GM21786 (cell line): ENCODE data around the gene BTBD9.

Experiments used
- ATAC-seq: cut with Tn5 transposase; IDR thresholded peaks from one replicate; pipeline ENCODE4 v1.9.1; 2021; ENCODE audit not compliant: unreplicated experiment

The BTBD9 gene

GRCh38 chr6:38169221-38169976 lies 470.3 kb downstream of the BTBD9 start:
- no peak for ATAC-seq

GRCh38 chr6:38168699-38169098 lies 471.0 kb downstream of the BTBD9 start:
- no peak for ATAC-seq

- ATAC-seq = no peak
These were observed 471.6 kb downstream of the BTBD9 start for GRCh38 chr6:38168126-38168525.

GRCh38 chr6:38167598-38167997 lies 472.1 kb downstream of the BTBD9 start:
- no peak for ATAC-seq

GRCh38 chr6:38166411-38167240 lies 473.1 kb downstream of the BTBD9 start:
- no peak for ATAC-seq

GRCh38 chr6:38164671-38165108 lies 475.0 kb downstream of the BTBD9 start:
- no peak for ATAC-seq

- no peak for ATAC-seq
These were observed 475.6 kb downstream of the BTBD9 start for GRCh38 chr6:38164131-38164481.

- no peak for ATAC-seq
These were observed 476.3 kb downstream of the BTBD9 start for GRCh38 chr6:38163186-38164130.

- no peak for ATAC-seq
These were observed 477.1 kb downstream of the BTBD9 start for GRCh38 chr6:38162493-38163185.

- no peak for ATAC-seq
These were observed 477.8 kb downstream of the BTBD9 start for GRCh38 chr6:38161754-38162492.

GRCh38 chr6:38161331-38161730 lies 478.4 kb downstream of the BTBD9 start:
- no peak for ATAC-seq

GRCh38 chr6:38160831-38161230 lies 478.9 kb downstream of the BTBD9 start:
- no peak for ATAC-seq

- ATAC-seq = no peak
These were observed 480.1 kb downstream of the BTBD9 start for GRCh38 chr6:38159596-38159995.

GRCh38 chr6:38158762-38159350 lies 480.9 kb downstream of the BTBD9 start:
- ATAC-seq = no peak

GRCh38 chr6:38157905-38158304 lies 481.8 kb downstream of the BTBD9 start:
- ATAC-seq = no peak

- ATAC-seq = no peak
These were observed 482.7 kb downstream of the BTBD9 start for GRCh38 chr6:38156818-38157565.

- no peak for ATAC-seq
These were observed 484.0 kb downstream of the BTBD9 start for GRCh38 chr6:38155621-38156204.

- ATAC-seq = no peak
These were observed 484.6 kb downstream of the BTBD9 start for GRCh38 chr6:38155144-38155543.
